Gastrocnemius medialis (tissue), 4 donors: ENCODE data around the gene TSSK6.

Experiments used
- CTCF ChIP-seq, 5 experiments: fragments of 450-650 bp in 3 of 5; fragments of 200-600 bp in 2 of 5; sonication (generic) in 2 of 5; IDR thresholded peaks in 4 of 5; conservative IDR thresholded peaks in 1 of 5; 1 replicate in 4 of 5; 2 replicates in 1 of 5; pipeline ENCODE4 v1.5.1; 2016 to 2019; ENCODE audit warnings: antibody characterized with exemption in 5 of 5, mild to moderate bottlenecking in 3 of 5, moderate library complexity in 3 of 5
- POLR2A ChIP-seq, 2 donors: fragments of 450-650 bp; IDR thresholded peaks; one replicate each; pipeline ENCODE4 v1.6.1; 2017; ENCODE audit warnings: antibody characterized with exemption in 2 of 2, mild to moderate bottlenecking in 2 of 2, moderate library complexity in 2 of 2

- TF ChIP-seq CTCF (IDR thresholded peaks at IDR 0.05 in 4 of 5, conservative IDR thresholded peaks at IDR 0.05 in 1 of 5): no peak
- TF ChIP-seq POLR2A (IDR thresholded peaks at IDR 0.05): no peak
Measured at GRCh38 chr19:19550972-19551852, 35.9 kb upstream of the TSSK6 start.
